ENCODE measurements around the gene DAP.

The DAP gene

DNA sequence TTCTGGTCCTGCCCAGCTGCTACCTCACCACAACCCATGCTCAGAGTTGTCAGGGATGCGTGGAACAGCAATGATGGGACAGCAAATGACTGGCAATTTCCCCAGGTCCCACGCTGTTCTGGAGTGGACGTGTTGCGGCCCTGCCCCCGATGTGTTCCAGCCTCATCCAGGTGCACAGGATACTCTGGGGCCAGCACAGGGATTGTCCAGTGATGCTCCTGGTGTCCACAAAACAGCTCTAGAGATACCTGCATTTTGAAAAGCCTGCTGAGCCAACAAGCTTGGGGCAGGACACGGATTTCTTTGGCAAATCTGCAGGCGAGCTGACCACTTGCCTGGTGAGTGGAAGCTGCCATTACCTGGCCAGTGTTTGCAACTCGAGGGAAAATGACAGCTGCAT lies 108.4 kb downstream of the DAP start:
- H3K9me3 ChIP-seq (ENCODE audit: low read depth, low read length): no peaks in the 10 kb centered on the region
- H3K27ac ChIP-seq: no peak overlapping the region
- H3K9ac ChIP-seq (ENCODE audit: insufficient read length): no peak overlapping the region
- no peak for TF ChIP-seq EZH2 (IDR thresholded peaks at IDR 0.05)
- no peak for TF ChIP-seq POLR2AphosphoS5 (IDR thresholded peaks at IDR 0.05; ENCODE audit: borderline replicate concordance, low read depth, low read length)
- TF ChIP-seq FOXP2 (optimal IDR thresholded peaks at IDR 0.05; ENCODE audit: control extremely low read depth, extremely low read length, insufficient read depth): no peak
- DNase-seq (ENCODE audit: low read depth, low spot score): no peak
- no peak overlapping the region for H3K4me3 ChIP-seq
- H3K36me3 ChIP-seq (ENCODE audit: insufficient read depth, low read length): no peaks in the 10 kb centered on the region

- Histone ChIP-seq H3K4me3 (no peak overlapping the region), H3K36me3 (ENCODE audit: insufficient read depth, low read length) (no peaks in the 10 kb centered on the region), H3K27ac (no peak overlapping the region), H3K9ac (ENCODE audit: insufficient read length) (no peak overlapping the region), H3K9me3 (ENCODE audit: low read depth, low read length) (no peaks in the 10 kb centered on the region)
- TF ChIP-seq POLR2AphosphoS5 (IDR thresholded peaks at IDR 0.05; ENCODE audit: borderline replicate concordance, low read depth, low read length): no peak
- TF ChIP-seq FOXP2 (optimal IDR thresholded peaks at IDR 0.05; ENCODE audit: control extremely low read depth, extremely low read length, insufficient read depth): no peak
- TF ChIP-seq EZH2 (IDR thresholded peaks at IDR 0.05): no peak
- DNase-seq (ENCODE audit: low read depth, low spot score): no peak
Observed at GRCh38 chr5:10652151-10652550, 108.9 kb downstream of the DAP start.

DNA sequence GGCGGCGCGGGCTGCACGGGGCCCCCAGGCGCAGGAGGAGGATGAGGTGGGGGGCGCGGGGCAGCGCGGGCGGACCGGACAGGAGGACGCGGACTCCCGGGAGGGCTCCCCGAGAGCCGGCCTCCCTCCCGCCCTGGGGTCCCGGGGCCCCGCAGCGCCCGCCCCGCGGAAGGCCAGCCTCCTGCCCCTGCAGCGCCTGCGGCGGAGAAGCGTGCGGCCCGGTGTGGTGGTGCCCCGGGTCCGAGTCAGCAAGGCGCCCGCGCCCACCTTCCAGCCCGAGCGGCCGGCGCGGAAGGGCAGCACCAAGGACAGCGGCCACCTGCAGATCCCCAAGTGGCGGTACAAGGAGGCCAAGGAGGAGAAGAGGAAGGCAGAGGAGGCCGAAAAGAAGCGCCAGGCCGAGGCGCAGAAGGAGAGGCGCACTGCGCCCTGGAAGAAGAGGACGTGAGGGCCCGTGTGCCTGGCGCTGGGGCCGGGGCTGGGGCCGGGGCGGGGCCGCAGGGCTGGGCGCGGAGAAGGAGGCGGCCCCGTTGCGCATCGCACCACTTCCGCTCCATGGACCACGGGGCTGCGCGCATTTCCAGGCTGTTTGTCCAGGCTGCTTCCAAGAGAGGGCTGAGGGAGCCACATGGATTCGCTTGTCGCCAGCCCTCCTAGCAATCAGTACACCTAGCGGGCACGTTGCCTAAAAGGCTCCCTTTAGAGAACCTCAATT lies 111.2 kb downstream of the DAP start:
- Histone ChIP-seq H3K4me3 (no peak overlapping the region), H3K27ac (no peak overlapping the region), H3K9me3 (ENCODE audit: low read depth, low read length) (no peaks in the 10 kb centered on the region), H3K36me3 (ENCODE audit: insufficient read depth, low read length) (no peaks in the 10 kb centered on the region), H3K9ac (ENCODE audit: insufficient read length) (no peak overlapping the region)
- no peak for DNase-seq (ENCODE audit: low read depth, low spot score)
- TF ChIP-seq FOXP2 (optimal IDR thresholded peaks at IDR 0.05; ENCODE audit: control extremely low read depth, extremely low read length, insufficient read depth) (no peak), POLR2AphosphoS5 (IDR thresholded peaks at IDR 0.05; ENCODE audit: borderline replicate concordance, low read depth, low read length) (no peak), EZH2 (IDR thresholded peaks at IDR 0.05) (no peak)

GRCh38 chr5:10648806-10649665 lies 112.0 kb downstream of the DAP start:
- DNase-seq (ENCODE audit: low read depth, low spot score): no peak
- H3K9me3 ChIP-seq (ENCODE audit: low read depth, low read length): no peaks in the 10 kb centered on the region
- H3K9ac ChIP-seq (ENCODE audit: insufficient read length): no peak overlapping the region
- no peak overlapping the region for H3K27ac ChIP-seq
- TF ChIP-seq EZH2 (IDR thresholded peaks at IDR 0.05) (no peak), POLR2AphosphoS5 (IDR thresholded peaks at IDR 0.05; ENCODE audit: borderline replicate concordance, low read depth, low read length) (no peak), FOXP2 (optimal IDR thresholded peaks at IDR 0.05; ENCODE audit: control extremely low read depth, extremely low read length, insufficient read depth) (no peak)
- H3K36me3 ChIP-seq (ENCODE audit: insufficient read depth, low read length): no peaks in the 10 kb centered on the region
- H3K4me3 ChIP-seq: no peak overlapping the region

GRCh38 chr5:10647640-10648039 lies 113.4 kb downstream of the DAP start:
- Histone ChIP-seq H3K4me3 (no peak overlapping the region), H3K9ac (ENCODE audit: insufficient read length) (no peak overlapping the region), H3K36me3 (ENCODE audit: insufficient read depth, low read length) (no peaks in the 10 kb centered on the region), H3K27ac (no peak overlapping the region), H3K9me3 (ENCODE audit: low read depth, low read length) (no peaks in the 10 kb centered on the region)
- no peak for TF ChIP-seq EZH2 (IDR thresholded peaks at IDR 0.05)
- TF ChIP-seq FOXP2 (optimal IDR thresholded peaks at IDR 0.05; ENCODE audit: control extremely low read depth, extremely low read length, insufficient read depth): no peak
- no peak for TF ChIP-seq POLR2AphosphoS5 (IDR thresholded peaks at IDR 0.05; ENCODE audit: borderline replicate concordance, low read depth, low read length)
- DNase-seq (ENCODE audit: low read depth, low spot score): no peak

DNA sequence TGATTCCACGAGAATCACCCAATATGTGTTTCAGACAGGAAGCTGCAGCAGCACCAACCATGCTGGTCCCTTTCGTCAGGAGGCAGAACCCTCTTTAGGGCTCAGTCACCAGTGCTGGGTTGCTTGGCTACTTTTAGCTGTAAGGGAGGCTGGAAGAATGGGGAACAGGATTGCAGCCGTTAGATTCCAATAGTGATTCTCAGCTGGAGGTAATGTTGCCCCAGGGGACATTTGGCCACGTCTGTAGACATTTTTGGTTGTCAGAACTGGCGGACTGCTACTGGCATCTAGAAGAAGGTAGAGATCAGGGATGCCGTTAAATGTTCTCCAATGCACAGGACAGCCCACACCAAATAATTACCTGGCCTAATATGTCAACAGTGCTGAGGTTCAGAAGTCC lies 115.4 kb downstream of the DAP start:
- no peak overlapping the region for H3K9ac ChIP-seq (ENCODE audit: insufficient read length)
- DNase-seq (ENCODE audit: low read depth, low spot score): no peak
- no peak overlapping the region for H3K27ac ChIP-seq
- no peaks in the 10 kb centered on the region for H3K36me3 ChIP-seq (ENCODE audit: insufficient read depth, low read length)
- H3K4me3 ChIP-seq: no peak overlapping the region
- TF ChIP-seq FOXP2 (optimal IDR thresholded peaks at IDR 0.05; ENCODE audit: control extremely low read depth, extremely low read length, insufficient read depth): no peak
- no peak for TF ChIP-seq POLR2AphosphoS5 (IDR thresholded peaks at IDR 0.05; ENCODE audit: borderline replicate concordance, low read depth, low read length)
- TF ChIP-seq EZH2 (IDR thresholded peaks at IDR 0.05): no peak
- H3K9me3 ChIP-seq (ENCODE audit: low read depth, low read length): no peaks in the 10 kb centered on the region

- no peak overlapping the region for H3K9ac ChIP-seq (ENCODE audit: insufficient read length)
- TF ChIP-seq FOXP2 (optimal IDR thresholded peaks at IDR 0.05; ENCODE audit: control extremely low read depth, extremely low read length, insufficient read depth): no peak
- no peak for TF ChIP-seq EZH2 (IDR thresholded peaks at IDR 0.05)
- TF ChIP-seq POLR2AphosphoS5 (IDR thresholded peaks at IDR 0.05; ENCODE audit: borderline replicate concordance, low read depth, low read length): no peak
Observed at GRCh38 chr5:10645146-10645545, 115.9 kb downstream of the DAP start.

GRCh38 chr5:10644192-10644591 lies 116.8 kb downstream of the DAP start:
- TF ChIP-seq FOXP2 (optimal IDR thresholded peaks at IDR 0.05; ENCODE audit: control extremely low read depth, extremely low read length, insufficient read depth) (no peak), POLR2AphosphoS5 (IDR thresholded peaks at IDR 0.05; ENCODE audit: borderline replicate concordance, low read depth, low read length) (no peak), EZH2 (IDR thresholded peaks at IDR 0.05) (no peak)
- no peak overlapping the region for H3K9ac ChIP-seq (ENCODE audit: insufficient read length)
- H3K27ac ChIP-seq: no peak overlapping the region
- no peak for DNase-seq (ENCODE audit: low read depth, low spot score)
- no peaks in the 10 kb centered on the region for H3K9me3 ChIP-seq (ENCODE audit: low read depth, low read length)
- H3K4me3 ChIP-seq: no peak overlapping the region
- no peaks in the 10 kb centered on the region for H3K36me3 ChIP-seq (ENCODE audit: insufficient read depth, low read length)

More at GRCh38 chr5:10645146-10645545, 115.9 kb downstream of the DAP start:
- Histone ChIP-seq H3K9me3 (ENCODE audit: low read depth, low read length) (no peaks in the 10 kb centered on the region), H3K36me3 (ENCODE audit: insufficient read depth, low read length) (no peaks in the 10 kb centered on the region), H3K4me3 (no peak overlapping the region), H3K27ac (no peak overlapping the region)
- DNase-seq (ENCODE audit: low read depth, low spot score): no peak
